HG03159 (cell line): ENCODE results near the gene LRIT2.
A peak's percentile ranks its signal among the peaks of the same experiment; 100 is the strongest.

ENCODE experiments used
- ATAC-seq: cut with Tn5 transposase; IDR thresholded peaks from one replicate; pipeline ENCODE4 v1.9.1; 2021; ENCODE audit warnings: mild to moderate bottlenecking, moderate library complexity; ENCODE audit not compliant: unreplicated experiment

Gene LRIT2

GRCh38 chr10:84208023-84208422 lies 17.3 kb downstream of the LRIT2 start:
- no peak for ATAC-seq

GRCh38 chr10:84205853-84206525 lies 19.4 kb downstream of the LRIT2 start:
- ATAC-seq: no peak

DNA sequence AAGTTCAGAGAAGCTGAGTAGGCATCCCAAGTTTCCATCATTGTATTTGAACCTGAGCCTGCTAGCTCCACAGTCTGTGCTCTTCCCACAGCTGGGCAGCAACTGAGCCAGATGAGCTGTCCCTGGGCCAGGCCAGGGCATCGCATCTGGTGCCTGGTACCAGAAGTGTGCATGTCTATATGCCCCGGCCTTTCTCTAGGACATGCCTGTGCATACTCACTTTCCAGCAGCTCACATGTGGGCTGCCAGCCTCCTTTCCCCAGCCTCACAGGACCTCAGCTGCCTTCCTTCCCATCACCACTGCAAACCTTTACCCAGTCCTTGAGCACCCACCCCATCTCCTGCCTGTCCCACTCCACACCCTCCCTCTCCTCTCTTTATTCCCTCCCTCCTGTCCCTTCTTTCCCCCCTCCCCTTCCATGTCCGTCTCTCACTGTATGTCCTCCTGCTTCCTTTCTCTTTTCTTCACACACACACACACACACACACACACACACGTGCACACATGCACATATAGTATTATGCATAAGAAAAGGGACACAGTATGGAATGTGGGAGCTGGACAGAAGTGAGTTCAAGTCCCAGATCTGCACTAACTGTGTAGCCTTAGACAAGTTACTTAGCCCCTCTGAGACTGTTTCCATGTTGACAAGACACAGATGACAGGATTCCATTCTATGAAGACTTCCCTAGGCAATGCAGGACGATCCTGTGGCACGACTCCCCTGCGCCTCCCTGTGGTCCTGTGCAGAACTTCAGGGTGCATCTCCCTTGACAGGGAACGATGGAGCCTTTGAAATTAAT lies 20.1 kb downstream of the LRIT2 start:
- peak; percentile 73 for ATAC-seq

DNA sequence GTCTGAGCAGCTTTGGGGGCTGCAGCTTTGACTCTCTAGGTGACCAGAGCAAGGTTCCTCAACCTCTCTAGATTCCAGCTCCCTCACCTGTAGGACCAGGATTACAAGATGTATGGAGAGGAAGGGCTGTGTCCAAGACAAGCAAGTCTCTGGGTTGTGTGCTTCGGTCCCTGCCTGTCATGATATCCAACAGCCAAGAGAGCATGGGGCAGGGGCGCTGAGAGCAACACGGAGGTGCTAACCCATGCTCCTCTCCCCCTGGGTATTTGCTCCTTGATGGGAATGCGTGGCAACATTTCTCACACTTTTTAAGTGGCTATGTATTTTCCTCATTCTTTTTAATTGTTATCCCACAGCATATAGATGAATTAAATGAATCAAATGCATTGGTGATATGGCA lies 20.7 kb downstream of the LRIT2 start:
- no peak for ATAC-seq

- ATAC-seq: peak; percentile 44
Measured at GRCh38 chr10:84204122-84204521, 21.2 kb downstream of the LRIT2 start.

GRCh38 chr10:84202349-84202748 lies 23.0 kb downstream of the LRIT2 start:
- ATAC-seq: no peak

DNA sequence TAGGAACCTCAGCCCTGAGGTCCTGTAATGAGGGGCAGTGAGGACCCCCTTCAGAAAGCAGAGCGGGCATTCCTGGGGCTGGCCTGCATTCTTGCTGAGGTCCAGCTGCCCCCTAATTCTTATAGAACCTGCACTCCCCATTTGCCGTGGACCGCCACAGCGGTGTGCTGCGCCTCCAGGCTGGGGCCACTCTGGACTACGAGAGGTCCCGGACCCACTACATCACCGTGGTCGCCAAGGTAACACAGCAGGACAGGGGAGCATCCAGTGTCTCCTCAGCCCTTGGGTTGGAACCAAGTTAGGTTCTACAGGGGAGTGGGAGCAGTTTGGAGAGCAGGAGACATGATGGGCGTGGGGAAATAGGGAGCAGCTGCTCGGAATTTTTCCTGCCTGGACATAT lies 23.7 kb downstream of the LRIT2 start:
- no peak for ATAC-seq

DNA sequence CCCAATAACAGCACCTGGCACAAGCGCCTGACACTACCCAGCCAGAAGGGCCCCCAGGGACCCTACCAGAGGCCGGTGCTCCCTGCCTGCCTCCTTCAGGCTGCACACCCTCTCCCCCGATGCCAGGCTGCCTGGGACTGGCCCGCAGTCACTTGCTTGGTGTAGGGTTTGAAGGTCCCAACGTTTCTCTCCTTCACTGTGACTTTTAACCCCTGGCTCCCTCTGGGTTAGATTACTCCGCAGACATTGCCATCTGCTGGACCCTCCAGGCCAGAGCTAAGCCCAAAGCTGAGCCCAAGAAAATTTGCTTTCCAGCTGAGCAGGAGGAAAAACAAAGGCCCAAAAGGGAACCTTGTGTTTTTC lies 24.1 kb downstream of the LRIT2 start:
- no peak for ATAC-seq

DNA sequence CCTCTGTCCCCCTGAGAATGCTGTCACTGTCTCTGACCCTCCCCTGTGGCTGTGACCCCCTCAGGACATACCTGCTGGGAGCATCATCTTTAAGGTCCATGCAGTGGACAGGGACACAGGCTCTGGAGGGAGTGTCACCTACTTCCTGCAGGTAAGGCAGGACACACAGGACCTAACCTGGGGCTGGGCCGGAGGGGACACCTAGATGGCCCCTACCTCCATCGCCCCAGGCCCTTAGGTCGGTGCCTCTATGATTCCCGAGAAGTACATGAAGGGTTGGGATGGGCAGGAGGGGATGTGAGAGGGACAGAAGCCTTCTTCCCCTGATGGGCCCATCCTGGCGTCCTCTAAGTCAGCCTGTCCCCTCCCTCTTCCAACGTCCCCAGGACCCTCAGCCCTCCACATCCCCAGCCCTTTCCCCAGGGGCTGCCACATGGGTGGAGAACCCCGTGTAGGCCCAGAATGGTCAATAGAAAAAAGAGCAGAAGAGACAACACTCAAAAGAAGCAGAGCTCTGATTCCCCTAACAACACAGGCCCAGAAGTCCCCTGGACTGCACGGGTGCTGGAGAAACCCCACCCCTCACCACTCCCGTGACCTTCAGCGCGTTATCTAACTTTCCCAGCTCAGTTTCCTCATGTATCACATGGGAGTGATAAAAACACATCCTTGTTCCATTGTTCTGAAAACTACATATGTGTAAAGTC lies 24.7 kb downstream of the LRIT2 start:
- no peak for ATAC-seq

- no peak for ATAC-seq
Measured at GRCh38 chr10:84198206-84198915, 27.0 kb downstream of the LRIT2 start.

GRCh38 chr10:84197643-84198042 lies 27.7 kb downstream of the LRIT2 start:
- ATAC-seq: no peak

GRCh38 chr10:84196941-84197340 lies 28.4 kb downstream of the LRIT2 start:
- ATAC-seq: no peak

GRCh38 chr10:84196083-84196482 lies 29.3 kb downstream of the LRIT2 start:
- ATAC-seq: no peak

DNA sequence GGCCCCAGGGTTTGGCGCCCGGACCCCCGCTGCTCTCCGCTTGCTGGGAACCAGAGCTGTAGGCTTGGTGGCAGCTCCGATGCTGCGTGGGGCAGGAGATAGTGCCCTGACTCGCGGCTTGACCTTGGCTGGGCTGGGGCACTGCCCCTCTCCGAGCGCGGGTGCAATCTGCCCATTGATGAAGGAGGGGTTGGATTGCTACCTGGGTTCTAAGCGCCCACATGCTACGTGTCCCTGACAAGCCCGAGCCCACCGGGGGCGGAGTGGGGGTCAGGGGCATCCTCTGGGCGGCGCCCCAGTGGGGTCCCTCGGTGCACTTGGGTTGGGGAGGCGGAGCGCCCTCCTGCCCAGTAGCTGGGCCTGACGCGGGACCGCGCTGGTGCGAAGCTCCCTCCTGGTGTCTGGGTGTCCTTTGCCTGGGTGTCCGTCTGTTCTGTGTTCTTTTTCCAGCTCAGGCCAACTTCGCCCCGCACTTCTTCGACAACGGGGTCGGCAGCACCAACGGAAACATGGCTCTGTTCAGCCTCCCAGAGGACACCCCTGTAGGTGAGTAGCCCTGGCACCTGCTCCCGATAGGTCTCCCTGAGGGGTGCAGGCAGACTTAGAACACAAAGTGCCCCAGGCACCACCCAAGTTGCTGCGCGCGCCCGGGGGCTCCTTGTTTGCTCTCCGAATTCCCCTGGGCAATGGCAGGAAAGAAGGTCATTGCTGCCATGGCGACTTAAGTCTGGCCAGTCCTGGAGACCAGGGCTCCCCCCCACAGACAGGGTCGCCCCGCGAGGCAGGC lies 30.1 kb downstream of the LRIT2 start:
- no peak for ATAC-seq

DNA sequence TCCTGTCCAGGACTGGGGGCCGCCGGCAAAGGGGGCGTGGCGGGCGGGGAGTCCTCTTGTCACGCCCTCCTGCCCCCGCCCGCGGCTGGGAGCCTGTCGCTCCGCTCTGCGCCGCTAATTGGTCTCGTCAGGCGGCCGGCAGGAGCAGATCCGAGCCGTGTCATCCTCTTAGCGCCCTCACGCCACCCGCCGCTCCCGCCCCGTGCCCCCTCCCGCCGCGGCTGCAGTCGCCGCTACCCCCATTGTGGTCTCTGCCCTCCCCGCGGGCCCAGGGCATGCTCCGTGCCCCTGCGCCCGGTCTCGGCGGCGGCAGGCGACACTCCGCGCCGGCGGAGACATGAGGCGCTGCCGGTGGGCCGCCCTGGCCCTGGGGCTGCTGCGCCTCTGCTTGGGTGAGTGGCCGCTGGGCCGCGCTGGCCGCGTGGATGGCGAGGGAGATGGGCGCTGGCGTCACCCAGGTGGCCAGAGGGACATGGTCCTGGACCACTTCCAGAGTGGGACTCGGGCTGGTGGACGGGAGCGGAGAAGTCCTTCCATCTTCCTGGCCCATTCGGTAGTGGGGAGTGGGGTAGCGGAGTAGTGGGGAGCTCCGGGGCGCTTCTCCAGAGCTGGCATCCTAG lies 30.8 kb downstream of the LRIT2 start, which contains the start of gene CDHR1:
Gene CDHR1 (plus strand): TSS at position 114 of the 620 bp plus-strand sequence. CDS start 224 bp downstream, at position 338.
- peak; percentile 73 for ATAC-seq

GRCh38 chr10:84193846-84194423 lies 31.4 kb downstream of the LRIT2 start:
- ATAC-seq: peak; percentile 7

DNA sequence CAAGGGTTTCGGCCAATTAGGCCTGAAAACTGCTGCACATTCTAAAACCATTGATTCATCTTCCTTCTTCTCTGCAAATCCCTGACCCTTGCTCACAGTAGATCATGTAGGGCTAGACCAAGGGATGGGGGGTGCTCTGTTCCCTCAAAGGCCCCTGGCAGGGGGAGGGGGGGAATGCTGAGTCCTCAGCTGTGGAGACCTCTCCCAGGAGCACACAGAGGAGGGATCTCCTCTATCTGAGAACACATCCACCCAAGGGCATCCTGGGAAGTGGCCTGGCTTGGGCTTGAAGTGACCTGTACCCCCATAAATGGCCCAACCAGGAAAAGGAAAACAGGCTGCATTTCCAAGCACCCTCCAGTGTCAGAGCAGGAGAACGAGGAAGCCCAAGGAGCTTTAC lies 32.0 kb downstream of the LRIT2 start:
- no peak for ATAC-seq

DNA sequence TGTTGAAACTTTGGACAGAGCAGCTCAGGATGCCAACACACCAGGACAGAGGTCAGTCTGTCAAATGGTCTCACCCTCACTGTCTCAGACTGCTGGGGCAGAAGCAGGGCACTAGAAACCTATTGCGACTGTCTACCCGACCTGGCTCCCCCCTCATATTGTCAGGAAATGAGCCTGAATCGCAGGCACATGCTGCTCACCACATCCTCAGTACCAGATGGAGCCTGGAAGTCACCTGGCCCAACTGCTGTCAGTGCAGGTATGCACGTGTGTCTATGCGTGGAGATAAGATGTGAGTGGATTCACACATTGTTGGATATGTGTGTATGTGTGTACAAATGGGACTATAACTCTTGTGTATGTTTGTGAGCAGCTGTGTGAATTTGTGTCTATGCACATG lies 34.2 kb downstream of the LRIT2 start:
- no peak for ATAC-seq

- no peak for ATAC-seq
Measured at GRCh38 chr10:84190621-84191020, 34.7 kb downstream of the LRIT2 start.

- ATAC-seq: no peak
Measured at GRCh38 chr10:84188815-84189214, 36.5 kb downstream of the LRIT2 start.
